ENCODE data around the gene SHROOM1. TPM values are rescaled to one million over a fixed set of nuclear protein-coding genes. Genes with fewer than 3 reads are reported as not detected.
A peak's percentile ranks its signal among the peaks of the same experiment; 100 is the strongest.

The SHROOM1 gene
- total RNA-seq, 1 donor from 2014 or later = 0.79 TPM

GRCh38 chr5:132822650-132823480 is 7.6 kb downstream of the SHROOM1 start:
- H3K4me3 ChIP-seq (ENCODE audit: low read depth, low read length) = peak overlapping the region; percentile 31
- no peaks in the 10 kb centered on the region for H3K27me3 ChIP-seq (ENCODE audit: control insufficient read depth, insufficient read depth, low read length)
- no peak for FAIRE-seq
- peak; percentile 27 for DNase-seq (ENCODE audit: low read depth)
- TF ChIP-seq CTCF (IDR thresholded peaks at IDR 0.05; ENCODE audit: insufficient read depth, low read length, severe bottlenecking) = no peak
- no peaks in the 10 kb centered on the region for H3K36me3 ChIP-seq (ENCODE audit: control insufficient read depth, insufficient read depth, low read length)

DNA sequence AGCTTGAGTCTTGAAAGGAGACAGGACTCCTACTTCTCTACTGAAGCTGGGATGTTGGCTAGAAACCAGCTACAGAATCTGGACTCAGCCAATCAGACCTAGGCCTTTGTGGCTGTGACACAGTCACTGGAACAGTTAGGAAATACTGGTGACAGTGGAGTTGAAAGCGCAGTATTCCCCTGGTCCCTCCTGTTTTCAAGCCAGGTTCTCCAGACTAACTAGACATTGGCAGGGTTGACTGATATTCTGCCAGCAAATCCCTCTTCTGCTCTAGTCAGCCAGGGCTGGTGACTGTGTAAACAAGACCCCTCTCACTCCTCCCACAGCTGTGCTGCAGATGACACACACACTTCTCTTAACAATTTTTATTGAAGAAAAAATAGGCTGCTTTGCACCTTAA is 8.7 kb downstream of the SHROOM1 start:
- DNase-seq (ENCODE audit: low read depth) = no peak
- H3K36me3 ChIP-seq (ENCODE audit: control insufficient read depth, insufficient read depth, low read length) = no peaks in the 10 kb centered on the region
- H3K4me3 ChIP-seq (ENCODE audit: low read depth, low read length) = no peak overlapping the region
- no peaks in the 10 kb centered on the region for H3K27me3 ChIP-seq (ENCODE audit: control insufficient read depth, insufficient read depth, low read length)
- no peak for TF ChIP-seq CTCF (IDR thresholded peaks at IDR 0.05; ENCODE audit: insufficient read depth, low read length, severe bottlenecking)
- FAIRE-seq = no peak

DNA sequence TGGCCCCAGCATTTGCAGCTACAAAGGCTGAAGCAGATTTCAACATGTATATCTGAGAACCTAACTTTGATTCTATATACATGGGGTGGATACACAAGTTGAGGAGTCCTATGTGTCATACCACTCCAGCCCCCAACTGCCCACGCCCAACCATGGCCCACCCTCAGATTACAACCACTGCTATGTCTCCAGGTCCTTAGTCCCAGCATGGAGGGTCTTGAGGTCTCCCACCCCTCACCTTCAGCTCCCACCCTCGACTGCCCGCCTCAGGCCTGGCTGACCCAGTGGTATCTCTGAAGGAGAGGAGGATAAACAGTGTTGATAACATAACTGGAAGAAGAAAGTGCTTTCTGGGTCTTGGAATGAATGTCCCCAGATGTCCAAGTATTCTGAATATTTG is 9.1 kb downstream of the SHROOM1 start:
- Histone ChIP-seq H3K36me3 (ENCODE audit: control insufficient read depth, insufficient read depth, low read length) (no peaks in the 10 kb centered on the region), H3K27me3 (ENCODE audit: control insufficient read depth, insufficient read depth, low read length) (no peaks in the 10 kb centered on the region), H3K4me3 (ENCODE audit: low read depth, low read length) (no peak overlapping the region)
- no peak for FAIRE-seq
- DNase-seq (ENCODE audit: low read depth) = no peak
- TF ChIP-seq CTCF (IDR thresholded peaks at IDR 0.05; ENCODE audit: insufficient read depth, low read length, severe bottlenecking) = no peak

DNA sequence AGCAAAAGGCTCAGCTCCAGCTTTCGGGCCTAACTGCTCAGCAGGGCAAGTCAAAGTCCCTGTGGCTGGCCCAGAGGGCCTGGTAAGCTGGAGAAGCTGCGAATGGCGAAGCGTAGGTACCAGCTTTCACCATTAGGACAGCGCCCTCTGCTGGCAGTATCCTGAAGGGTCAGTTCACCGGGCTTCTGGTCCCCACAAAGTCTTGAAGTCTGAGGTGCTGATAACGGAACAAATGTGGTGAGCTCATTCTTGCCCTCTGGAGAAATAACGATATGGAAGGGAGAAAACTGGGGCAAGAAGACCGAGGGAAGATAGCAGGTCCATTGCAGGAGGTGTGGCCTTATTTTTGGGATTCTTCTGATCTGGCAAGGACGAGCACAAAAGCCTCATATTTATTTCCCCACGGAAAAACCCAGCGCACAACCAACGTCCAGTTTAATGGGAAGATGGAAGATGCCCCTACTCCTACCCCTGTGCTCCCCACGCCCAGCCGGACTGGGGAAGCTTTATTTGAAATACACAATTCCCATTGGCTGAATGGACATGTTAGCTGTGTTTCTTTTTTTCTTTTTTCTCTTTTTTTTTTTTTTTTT is 10.2 kb downstream of the SHROOM1 start:
- peak; percentile 86 for FAIRE-seq
- TF ChIP-seq CTCF (IDR thresholded peaks at IDR 0.05; ENCODE audit: insufficient read depth, low read length, severe bottlenecking) = peak; percentile 93
- Histone ChIP-seq H3K36me3 (ENCODE audit: control insufficient read depth, insufficient read depth, low read length) (no peaks in the 10 kb centered on the region), H3K4me3 (ENCODE audit: low read depth, low read length) (no peak overlapping the region), H3K27me3 (ENCODE audit: control insufficient read depth, insufficient read depth, low read length) (no peaks in the 10 kb centered on the region)
- peak; percentile 74 for DNase-seq (ENCODE audit: low read depth)

GRCh38 chr5:132819468-132819867 is 11.0 kb downstream of the SHROOM1 start:
- no peak overlapping the region for H3K4me3 ChIP-seq (ENCODE audit: low read depth, low read length)
- H3K36me3 ChIP-seq (ENCODE audit: control insufficient read depth, insufficient read depth, low read length) = no peaks in the 10 kb centered on the region
- no peaks in the 10 kb centered on the region for H3K27me3 ChIP-seq (ENCODE audit: control insufficient read depth, insufficient read depth, low read length)
- DNase-seq (ENCODE audit: low read depth) (no peak), FAIRE-seq (no peak)
- TF ChIP-seq CTCF (IDR thresholded peaks at IDR 0.05; ENCODE audit: insufficient read depth, low read length, severe bottlenecking) = no peak
